Ishikawa (cell line): Measurements from ENCODE around the gene SHMT2.

Experiments
- CEBPB ChIP-seq: IDR thresholded peaks from 2 replicates; pipeline ENCODE4 v1.6.1; 2012
- CREB1 ChIP-seq: IDR thresholded peaks from 2 replicates; pipeline ENCODE4 v1.6.1; 2012; ENCODE audit warnings: low read depth
- EGR1 ChIP-seq: IDR thresholded peaks from 2 replicates; pipeline ENCODE4 v1.6.1; 2012
- EP300 ChIP-seq: IDR thresholded peaks from 2 replicates; pipeline ENCODE4 v1.6.1; 2012; ENCODE audit warnings: borderline replicate concordance
- FOXM1 ChIP-seq: IDR thresholded peaks from 2 replicates; pipeline ENCODE4 v1.6.1; 2012; ENCODE audit warnings: low read depth, borderline replicate concordance
- MAX ChIP-seq: IDR thresholded peaks from 2 replicates; pipeline ENCODE4 v1.6.1; 2012
- NFIC ChIP-seq: IDR thresholded peaks from 2 replicates; pipeline ENCODE4 v1.6.1; 2012
- RAD21 ChIP-seq: IDR thresholded peaks from 2 replicates; pipeline ENCODE4 v1.6.1; 2012; ENCODE audit warnings: low read depth
- REST ChIP-seq: IDR thresholded peaks from 2 replicates; pipeline ENCODE4 v1.6.1; 2012; ENCODE audit warnings: low read depth, mild to moderate bottlenecking
- TAF1 ChIP-seq: IDR thresholded peaks from 2 replicates; pipeline ENCODE4 v1.6.1; 2012; ENCODE audit warnings: low read depth, mild to moderate bottlenecking
- TCF12 ChIP-seq: IDR thresholded peaks from 2 replicates; pipeline ENCODE4 v1.6.1; 2012; ENCODE audit warnings: low read depth
- TEAD4 ChIP-seq: IDR thresholded peaks from 2 replicates; pipeline ENCODE4 v1.6.1; 2012
- USF1 ChIP-seq: IDR thresholded peaks from 2 replicates; pipeline ENCODE4 v1.6.1; 2012
- YY1 ChIP-seq: IDR thresholded peaks from 2 replicates; pipeline ENCODE4 v1.6.1; 2012; ENCODE audit warnings: low read depth
- ZBTB7A ChIP-seq: IDR thresholded peaks from 2 replicates; pipeline ENCODE4 v1.6.1; 2012; ENCODE audit warnings: low read depth

The SHMT2 gene

GRCh38 chr12:57278465-57279381, 49.2 kb downstream of the SHMT2 start:
- TF ChIP-seq TAF1 (no peak), FOXM1 (no peak), ZBTB7A (no peak), MAX (no peak), RAD21 (no peak), EP300 (no peak), USF1 (no peak), CEBPB (no peak), EGR1 (no peak), NFIC (no peak), TEAD4 (no peak), CREB1 (no peak), TCF12 (no peak)

- TF ChIP-seq EGR1 (peak; percentile 99), RAD21 (no peak), FOXM1 (no peak), NFIC (no peak), ZBTB7A (no peak), MAX (peak; percentile 76), TCF12 (peak; percentile 57), CREB1 (no peak; the same call in 1 of the 2 replicates), YY1 (no peak), USF1 (peak; percentile 92), REST (no peak), CEBPB (no peak), TEAD4 (no peak), EP300 (peak; percentile 62; the same call in 1 of the 2 replicates)
These were observed 50.9 kb downstream of the SHMT2 start for GRCh38 chr12:57280211-57281062.

- peak; percentile 48; the same call in 1 of the 2 replicates for TF ChIP-seq CEBPB
These were observed 52.6 kb downstream of the SHMT2 start for GRCh38 chr12:57282073-57282472.
